ENCODE data around the gene CGB5. TPM values are rescaled to one million over a fixed set of nuclear protein-coding genes. Genes with fewer than 3 reads are reported as not detected.
"Not testable (repeated sequence)": the region's sequence is repeated elsewhere in the genome, so short reads cannot be mapped to it uniquely, and the experiment has no call there.

CGB5 gene
- total RNA-seq, 1 donor from 2014 or later: not detected

GRCh38 chr19:49050376-49051033 lies 6.9 kb downstream of the CGB5 start:
- H3K27me3 Mint-ChIP-seq (ENCODE audit: low read depth); H3K9me3 Mint-ChIP-seq; H3K27ac Mint-ChIP-seq (ENCODE audit: unreplicated experiment); H3K36me3 Mint-ChIP-seq (ENCODE audit: low read depth); DNase-seq (ENCODE audit: low read depth, low spot score); H3K4me3 Mint-ChIP-seq; H3K4me1 Mint-ChIP-seq: not testable (repeated sequence)

- peak; percentile 53 for DNase-seq (ENCODE audit: low read depth, low spot score)
- Mint-ChIP-seq H3K36me3 (ENCODE audit: low read depth) (no peaks in the 10 kb centered on the region), H3K4me3 (peak overlapping the region; percentile 38), H3K4me1 (peaks cover 10% of the 10 kb centered on the region), H3K9me3 (no peaks in the 10 kb centered on the region), H3K27me3 (ENCODE audit: low read depth) (peaks cover 64% of the 10 kb centered on the region), H3K27ac (ENCODE audit: unreplicated experiment) (no peak overlapping the region)
- TF ChIP-seq CTCF (conservative IDR thresholded peaks at IDR 0.05): peak; percentile 51
Measured at GRCh38 chr19:49056101-49056901, 12.7 kb downstream of the CGB5 start.

GRCh38 chr19:49056902-49057596 lies 13.4 kb downstream of the CGB5 start:
- not testable (repeated sequence) for DNase-seq (ENCODE audit: low read depth, low spot score); H3K9me3 Mint-ChIP-seq; H3K4me1 Mint-ChIP-seq; H3K27ac Mint-ChIP-seq (ENCODE audit: unreplicated experiment); H3K36me3 Mint-ChIP-seq (ENCODE audit: low read depth)
- peak overlapping the region; percentile 79 for H3K4me3 Mint-ChIP-seq
- H3K27me3 Mint-ChIP-seq (ENCODE audit: low read depth): peaks cover 64% of the 10 kb centered on the region

- peaks cover 10% of the 10 kb centered on the region for H3K4me1 Mint-ChIP-seq
- no peaks in the 10 kb centered on the region for H3K9me3 Mint-ChIP-seq
- peak within 1 kb of the TSS; percentile 79 for H3K4me3 Mint-ChIP-seq
- no peak within 1 kb of the TSS for H3K27ac Mint-ChIP-seq (ENCODE audit: unreplicated experiment)
- peak; percentile 68 for DNase-seq (ENCODE audit: low read depth, low spot score)
- H3K36me3 Mint-ChIP-seq (ENCODE audit: low read depth): no peaks in the 10 kb centered on the region
- H3K27me3 Mint-ChIP-seq (ENCODE audit: low read depth): peaks cover 64% of the 10 kb centered on the region
- no peak for TF ChIP-seq CTCF (conservative IDR thresholded peaks at IDR 0.05)
Measured at GRCh38 chr19:49057636-49058234, 14.1 kb downstream of the CGB5 start, which contains the start of gene CGB7. TSS of gene CGB7 (minus strand) at chr19:49057749. CDS start at chr19:49055375, 2,374 bp downstream.

- H3K36me3 Mint-ChIP-seq (ENCODE audit: low read depth): no peaks in the 10 kb centered on the region
- no peaks in the 10 kb centered on the region for H3K9me3 Mint-ChIP-seq
- no peak overlapping the region for H3K4me3 Mint-ChIP-seq
- peaks cover 71% of the 10 kb centered on the region for H3K27me3 Mint-ChIP-seq (ENCODE audit: low read depth)
- DNase-seq (ENCODE audit: low read depth, low spot score): no peak
- no peak for TF ChIP-seq CTCF (conservative IDR thresholded peaks at IDR 0.05)
- H3K4me1 Mint-ChIP-seq: peaks cover 10% of the 10 kb centered on the region
- H3K27ac Mint-ChIP-seq (ENCODE audit: unreplicated experiment): no peak overlapping the region
Measured at GRCh38 chr19:49058562-49058961, 14.9 kb downstream of the CGB5 start.

- TF ChIP-seq CTCF (conservative IDR thresholded peaks at IDR 0.05): no peak
- peaks cover 76% of the 10 kb centered on the region for H3K27me3 Mint-ChIP-seq (ENCODE audit: low read depth)
- H3K4me3 Mint-ChIP-seq: peak overlapping the region; percentile 4
- H3K27ac Mint-ChIP-seq (ENCODE audit: unreplicated experiment): no peak overlapping the region
- H3K9me3 Mint-ChIP-seq: no peaks in the 10 kb centered on the region
- no peak for DNase-seq (ENCODE audit: low read depth, low spot score)
- H3K4me1 Mint-ChIP-seq: peaks cover 10% of the 10 kb centered on the region
- H3K36me3 Mint-ChIP-seq (ENCODE audit: low read depth): no peaks in the 10 kb centered on the region
Measured at GRCh38 chr19:49059053-49059452, 15.4 kb downstream of the CGB5 start.

Measured in neural crest cell (in vitro differentiated cells).